Kidney (tissue), 14 donors: ENCODE measurements around the gene TMEM134. TPM values are rescaled to one million over a fixed set of nuclear protein-coding genes. Genes with fewer than 3 reads are reported as not detected.

Source experiments
- DNase-seq, 5 donors: peaks; one replicate each; pipeline ENCODE4 v3.0.0-alpha.2; 2013 to 2020
- FAIRE-seq: peaks from 2 replicates; lab custom pipeline; 2012; peaks lifted over from hg19 to GRCh38; lab: Jason Lieb, UNC
- H3K27ac ChIP-seq, 2 donors: one replicate each; pipeline ENCODE4 v1.7.0; 2013; ENCODE audit warnings: low read depth in 2 of 2, low read length in 2 of 2, inconsistent platforms in 1 of 2
- H3K27me3 ChIP-seq: one replicate; pipeline ENCODE4 v1.7.1; 2013; ENCODE audit warnings: low read length, inconsistent platforms; ENCODE audit not compliant: control insufficient read depth, insufficient read depth
- H3K36me3 ChIP-seq, 3 donors: one replicate each; pipeline versions ENCODE4 v1.7.0 to v1.7.1; 2013; ENCODE audit warnings: low read length in 3 of 3, control low read depth in 1 of 3, inconsistent platforms in 1 of 3; ENCODE audit not compliant: insufficient read depth in 3 of 3, control insufficient read depth in 2 of 3
- H3K4me1 ChIP-seq, 3 donors: one replicate each; pipeline versions ENCODE4 v1.7.0 to v1.7.1; 2013; ENCODE audit warnings: low read length in 3 of 3, inconsistent platforms in 1 of 3, low read depth in 1 of 3; ENCODE audit not compliant: control insufficient read depth in 2 of 3, insufficient read depth in 2 of 3
- H3K4me3 ChIP-seq, 3 donors: one replicate each; pipeline versions ENCODE4 v1.7.0 to v1.8.1; 2013; ENCODE audit warnings: low read length in 3 of 3, control low read depth in 1 of 3, inconsistent platforms in 1 of 3
- H3K9ac ChIP-seq, 3 donors: one replicate each; pipeline versions ENCODE4 v1.7.0 to v1.7.1; 2013; ENCODE audit warnings: low read length in 3 of 3, control low read depth in 1 of 3, inconsistent platforms in 1 of 3
- H3K9me3 ChIP-seq, 3 donors: one replicate each; pipeline versions ENCODE4 v1.7.0 to v1.7.1; 2013; ENCODE audit warnings: low read length in 3 of 3, control low read depth in 1 of 3, inconsistent platforms in 1 of 3; ENCODE audit not compliant: control insufficient read depth in 2 of 3, insufficient read depth in 1 of 3
- CTCF ChIP-seq: IDR thresholded peaks from 3 replicates; pipeline ENCODE4 v1.5.1; 2012; ENCODE audit warnings: mild to moderate bottlenecking, moderate library complexity, borderline replicate concordance; ENCODE audit not compliant: insufficient read depth; ENCODE audit errors: extremely low read depth
- intact Hi-C: fragments of 100-400 bp; cut with DNase I; formaldehyde crosslinking; loops from one replicate; pipeline ENCODE4 v1.11.1; 2022
- polyA plus RNA-seq: library from polyadenylated mRNA; stranded (reverse); fragments of 350-450 nt; fragmentation: Illumina TruSeq; extraction: RNeasy Lipid Tissue Mini Kit (QIAGEN cat#74804); gene quantifications from one replicate; pipeline ENCODE4 v1.2.3, GENCODE V29; 2014; ENCODE audit warnings: low read depth, low replicate concordance; ENCODE audit not compliant: insufficient read depth
- total RNA-seq: library from RNA; stranded (reverse); fragmentation: NEBNext Ultra II Directional; extraction: Animal tissue kit (Norgen Biotek cat#: 25700); gene quantifications from one replicate; pipeline ENCODE4 v1.2.1, GENCODE V29; 2021
- donor health status: control.
- donor health status: control.
- donor health status: control.
- donor health status: control.
- donor health status: control.
- donor health status: DM: yes; HTN: yes; CAD: no.
- donor health status: Normal renal cell carcinoma (clear cell type).

Gene TMEM134
- total and polyA plus RNA-seq, 2 donors from 2014 or later: 65.5 to 127 TPM

DNA sequence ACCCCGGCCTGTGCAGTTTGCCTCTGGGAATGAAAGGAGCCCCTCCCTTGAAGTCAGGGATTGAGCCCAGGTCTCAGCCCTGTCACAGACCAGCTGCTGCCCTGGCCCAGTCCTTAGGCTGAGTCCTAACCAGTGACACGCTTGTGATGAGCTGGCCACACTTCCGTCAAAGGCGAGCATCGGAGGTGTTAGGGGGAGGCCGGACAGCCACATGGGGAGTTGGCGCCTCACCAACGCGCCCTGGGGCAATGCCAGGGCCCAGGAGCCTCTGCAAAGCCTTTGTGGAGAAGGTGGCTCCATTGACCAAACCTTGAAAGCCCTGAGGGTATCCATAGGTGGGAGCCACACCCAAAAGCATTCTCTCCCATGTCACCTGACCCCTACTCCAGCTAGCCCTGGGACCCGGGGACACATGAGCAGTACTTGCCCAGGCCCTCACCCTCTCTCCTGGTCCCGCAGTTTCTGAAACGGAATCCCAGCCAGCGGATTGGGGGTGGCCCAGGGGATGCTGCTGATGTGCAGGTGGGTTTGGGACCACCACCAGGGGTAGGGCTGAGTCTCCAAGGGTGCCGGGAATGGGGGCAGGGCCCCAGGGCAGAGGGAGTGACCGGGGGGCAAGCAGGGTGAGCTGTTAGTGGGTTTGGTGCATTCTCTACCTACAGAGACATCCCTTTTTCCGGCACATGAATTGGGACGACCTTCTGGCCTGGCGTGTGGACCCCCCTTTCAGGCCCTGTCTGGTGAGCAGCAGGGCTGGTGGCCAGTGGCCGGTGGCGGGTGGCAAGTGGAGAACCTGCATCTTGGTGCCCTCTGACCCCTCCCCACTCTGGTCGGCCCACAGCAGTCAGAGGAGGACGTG is 35.3 kb downstream of the TMEM134 start:
- no peak overlapping the region for H3K4me3 ChIP-seq
- no peak for TF ChIP-seq CTCF
- H3K9ac ChIP-seq: no peak overlapping the region
- FAIRE-seq (no peak), DNase-seq (no peak)
- H3K36me3 ChIP-seq: peaks cover 0 to 9% (median 9%) of the 10 kb centered on the region in 3 donors
- H3K27ac ChIP-seq: no peak overlapping the region
- peaks cover 0 to 7% (median 3%) of the 10 kb centered on the region in 3 donors for H3K4me1 ChIP-seq
- no peaks in the 10 kb centered on the region for H3K27me3 ChIP-seq
- intact Hi-C loops: no loop called here
- H3K9me3 ChIP-seq: no peaks in the 10 kb centered on the region

- no peak for DNase-seq
- no peak for TF ChIP-seq CTCF
- no peaks in the 10 kb centered on the region for H3K27me3 ChIP-seq
- H3K9me3 ChIP-seq: no peaks in the 10 kb centered on the region
- H3K4me1 ChIP-seq: peaks cover 0 to 7% (median 4%) of the 10 kb centered on the region in 3 donors
- H3K4me3 ChIP-seq: no peak overlapping the region
- no peak overlapping the region for H3K9ac ChIP-seq
- no peak for FAIRE-seq
- intact Hi-C loops: no loop called here
- H3K27ac ChIP-seq: no peak overlapping the region
- peaks cover 0 to 9% (median 8%) of the 10 kb centered on the region in 3 donors for H3K36me3 ChIP-seq
Measured at GRCh38 chr11:67432655-67433349, 36.2 kb downstream of the TMEM134 start.

- intact Hi-C loops: no loop called here
- Histone ChIP-seq H3K4me3 (no peak overlapping the region), H3K9ac (no peak overlapping the region), H3K4me1 (peaks cover 0 to 7% (median 4%) of the 10 kb centered on the region in 3 donors), H3K27ac (no peak overlapping the region), H3K27me3 (no peaks in the 10 kb centered on the region), H3K36me3 (peaks cover 0 to 9% (median 6%) of the 10 kb centered on the region in 3 donors), H3K9me3 (no peaks in the 10 kb centered on the region)
- no peak for TF ChIP-seq CTCF
- FAIRE-seq (no peak), DNase-seq (no peak)
Measured at GRCh38 chr11:67431346-67432249, 37.5 kb downstream of the TMEM134 start.
